ENCODE results near the gene DCTD.

The DCTD gene

DNA sequence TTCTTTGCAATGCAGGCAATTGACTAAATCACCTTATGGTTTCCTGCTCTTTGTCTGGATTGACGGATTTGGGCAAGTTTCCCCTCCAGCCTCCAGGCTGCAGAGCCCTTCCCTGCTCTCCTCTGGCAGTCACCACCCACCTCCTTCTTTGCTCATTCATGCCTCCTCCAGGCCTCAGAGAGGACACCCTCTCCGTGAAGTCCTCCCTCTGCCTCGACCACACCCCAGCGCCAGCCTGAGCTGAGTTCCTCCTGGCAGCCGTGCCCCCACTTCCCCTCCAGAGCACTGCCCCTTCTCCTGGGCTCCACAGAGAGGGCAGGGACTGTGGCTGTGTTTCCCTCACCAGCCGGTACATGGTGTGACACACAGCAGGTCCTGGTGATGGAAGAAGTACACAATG, 53.7 kb downstream of the DCTD start:
- DNase-seq: no peak

- DNase-seq: no peak
These were observed 54.3 kb downstream of the DCTD start for GRCh38 chr4:182862921-182863320.

GRCh38 chr4:182862141-182862875, 54.9 kb downstream of the DCTD start:
- DNase-seq: no peak

DNA sequence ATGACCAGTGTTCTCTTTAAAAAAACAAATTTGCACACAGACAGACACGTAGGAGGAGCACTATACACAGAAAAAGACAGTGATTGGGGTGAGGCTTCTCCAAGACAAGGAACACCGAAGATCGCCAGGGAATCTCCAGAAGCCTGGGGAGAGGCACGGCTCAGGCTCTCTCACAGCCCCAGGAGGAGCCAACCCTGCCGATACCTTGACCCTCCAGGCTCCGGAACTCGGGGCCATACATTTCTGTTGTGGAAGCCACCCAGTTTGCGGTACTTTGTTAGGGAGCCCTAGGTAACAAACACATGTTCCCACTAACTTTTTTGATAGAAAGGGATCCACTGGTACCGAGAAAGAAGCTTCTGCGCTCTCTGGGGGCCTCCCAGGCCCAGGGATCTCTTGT, 55.8 kb downstream of the DCTD start:
- DNase-seq: no peak

DNA sequence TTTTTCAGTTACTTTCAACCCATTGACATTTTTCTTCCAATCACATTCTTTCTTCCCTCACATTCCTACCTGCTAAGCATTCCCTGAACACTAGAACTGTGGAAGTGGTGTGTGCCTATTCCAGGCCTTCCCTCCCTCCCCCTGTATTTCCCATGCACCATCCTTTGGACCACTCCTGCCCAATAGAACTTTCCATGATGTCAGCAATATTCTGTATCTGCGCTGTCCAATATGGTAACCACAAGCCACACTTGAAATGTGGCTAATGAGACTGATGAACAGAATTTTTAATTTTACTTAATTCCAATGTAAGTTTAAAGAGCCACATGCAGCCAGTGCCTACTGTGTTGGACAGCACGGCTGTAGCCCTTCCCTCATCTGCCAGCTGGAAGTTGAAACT, 57.5 kb downstream of the DCTD start:
- DNase-seq: no peak

GRCh38 chr4:182858711-182859110, 58.5 kb downstream of the DCTD start:
- DNase-seq: no peak

- no peak for DNase-seq
These were observed 60.3 kb downstream of the DCTD start for GRCh38 chr4:182856862-182857261.

DNA sequence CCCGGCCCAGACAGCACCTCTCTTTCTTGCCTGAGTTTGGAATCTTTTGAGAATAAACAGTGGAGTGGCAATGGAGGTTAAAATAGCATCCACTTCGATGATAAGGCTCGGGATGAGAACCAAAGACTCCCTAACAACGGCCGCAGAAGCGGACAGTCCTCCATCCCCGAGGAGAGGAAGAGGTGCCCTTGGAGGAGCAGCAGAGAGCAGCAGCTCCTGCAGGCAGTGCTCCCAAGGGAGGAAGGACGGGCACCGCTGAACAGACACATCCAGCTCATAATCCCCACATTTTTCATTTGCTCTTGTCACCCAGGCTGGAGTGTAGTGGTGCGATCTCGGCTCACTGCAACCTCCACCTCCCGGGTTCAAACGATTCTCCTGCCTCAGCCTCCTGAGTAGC, 61.3 kb downstream of the DCTD start:
- no peak for DNase-seq

DNA sequence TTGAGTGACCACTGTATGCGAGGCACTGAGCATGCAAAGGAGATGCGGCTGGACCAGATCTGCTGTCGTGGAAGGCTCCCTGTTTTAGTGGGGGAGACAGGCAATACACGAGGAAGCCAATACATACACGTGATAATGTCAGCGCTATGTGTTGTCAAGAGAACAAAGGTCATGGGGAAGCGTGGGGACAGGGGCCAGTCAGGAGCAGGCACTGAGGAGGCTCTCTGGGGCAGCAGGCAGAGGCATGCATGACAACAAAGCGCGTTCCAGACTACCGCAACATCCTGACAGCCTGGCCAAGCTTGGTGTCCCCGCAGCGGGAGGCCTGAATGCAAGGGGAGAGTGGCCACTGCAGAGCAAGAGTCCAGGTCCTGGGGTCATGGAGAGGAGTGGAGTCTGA, 61.9 kb downstream of the DCTD start:
- no peak for DNase-seq

GRCh38 chr4:182854466-182854865, 62.7 kb downstream of the DCTD start:
- DNase-seq: no peak

DNA sequence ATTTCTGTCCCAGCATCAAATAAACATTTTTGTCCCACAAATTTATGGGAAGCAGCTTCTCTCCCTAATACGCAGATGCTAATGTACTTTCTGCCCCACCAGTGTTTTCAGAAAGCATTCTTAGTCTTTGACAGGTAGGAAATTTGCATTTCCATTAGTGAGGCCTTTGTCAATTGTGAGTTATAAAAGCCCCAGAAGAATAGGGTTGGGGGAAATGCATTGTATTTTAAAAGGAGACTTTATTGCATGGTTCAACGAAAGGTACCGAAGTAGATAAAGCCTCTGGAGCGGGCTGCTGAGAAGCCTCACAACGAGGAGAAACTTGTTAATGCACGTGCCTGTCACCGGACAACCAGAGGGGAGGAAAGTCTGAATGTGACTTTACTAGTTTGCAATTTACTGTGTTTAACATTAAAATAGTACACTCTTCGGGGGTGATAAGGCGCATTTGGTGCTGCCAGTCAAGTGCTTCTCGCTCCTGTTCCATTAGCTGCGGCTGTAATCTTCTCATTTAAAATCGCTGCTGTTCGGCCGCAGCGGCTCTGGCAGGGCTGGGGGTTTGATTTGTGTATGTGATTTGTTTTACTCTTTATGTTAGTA, 63.4 kb downstream of the DCTD start:
- DNase-seq: no peak

DNA sequence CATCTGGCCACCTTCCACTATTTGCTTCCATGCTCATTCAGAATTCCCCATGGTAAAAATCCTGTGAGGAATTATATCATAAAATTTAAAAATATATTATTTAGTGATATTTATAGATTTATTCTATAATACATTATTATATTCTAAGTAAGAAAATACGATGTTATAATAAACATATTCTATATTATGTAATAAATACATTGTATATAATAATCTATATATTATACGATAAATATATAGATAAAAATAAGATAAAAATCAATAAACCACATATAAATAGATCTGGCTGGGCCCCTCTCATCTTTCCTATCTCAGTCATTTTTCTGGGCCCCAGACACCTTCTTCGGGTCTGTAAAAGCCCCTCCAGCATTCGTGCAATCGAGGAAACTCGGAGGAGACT, 68.5 kb downstream of the DCTD start:
- no peak for DNase-seq

DNA sequence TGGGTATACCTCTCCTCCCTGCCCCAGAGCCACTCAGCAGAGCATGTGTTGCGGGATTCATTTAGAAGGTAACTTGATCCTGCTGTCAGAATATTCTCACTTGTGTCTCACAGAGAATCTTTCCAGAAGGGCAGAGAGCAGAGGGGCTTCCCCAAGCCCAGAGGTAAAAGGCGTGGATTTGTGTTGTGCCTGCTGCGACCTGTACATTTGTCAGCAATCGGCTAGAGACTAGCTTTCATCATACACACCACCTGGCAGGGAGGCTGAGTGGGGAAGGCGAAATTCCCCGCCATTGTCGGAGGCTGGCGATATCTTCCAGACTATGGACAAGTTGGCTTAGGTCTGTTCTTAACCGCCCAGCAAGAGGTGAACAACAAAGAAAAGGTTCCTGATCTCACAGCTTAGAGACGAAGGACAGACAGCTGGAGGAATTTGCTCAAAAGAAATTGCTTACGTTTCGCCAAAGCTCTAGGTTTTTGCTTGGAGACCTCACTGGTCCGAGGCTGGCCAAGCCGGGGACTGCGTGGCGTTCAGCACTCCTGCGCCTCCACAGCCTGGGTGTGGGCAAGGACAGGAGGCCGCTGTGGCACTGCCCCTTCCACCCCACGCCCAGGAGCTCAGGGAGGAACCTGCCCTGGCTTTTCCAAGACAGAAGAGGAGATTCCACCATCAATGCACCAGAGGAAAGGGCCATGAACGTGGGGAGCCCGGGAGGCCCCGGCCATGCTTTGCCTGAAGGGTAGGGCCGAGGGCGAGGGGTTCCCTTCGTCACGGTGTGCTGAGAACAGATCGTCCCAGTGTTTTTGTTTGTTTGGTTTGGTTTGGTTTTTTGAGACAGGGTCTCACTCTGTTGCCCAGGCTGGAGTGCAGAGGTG, 69.4 kb downstream of the DCTD start:
- DNase-seq: no peak

- DNase-seq: no peak
These were observed 71.2 kb downstream of the DCTD start for GRCh38 chr4:182846036-182846435.

DNA sequence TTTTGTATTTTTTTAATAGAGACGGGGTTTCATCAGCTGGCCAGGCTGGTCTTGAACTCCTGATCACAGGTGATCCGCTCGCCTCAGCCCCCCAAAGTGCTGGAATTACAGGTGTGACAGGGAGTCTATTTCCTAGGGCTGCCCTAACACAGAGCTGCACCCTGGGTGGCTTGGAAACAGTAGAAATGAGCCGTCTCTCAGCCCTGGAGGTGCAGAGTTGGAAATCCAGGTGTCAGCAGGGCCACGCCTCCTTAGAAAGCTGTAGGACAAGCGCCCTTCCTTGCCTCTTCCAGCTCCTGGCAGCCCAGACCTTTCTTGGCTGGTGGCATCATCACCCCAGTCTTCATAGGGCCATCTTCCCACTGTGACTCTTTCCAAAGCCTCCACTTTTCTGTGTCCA, 71.6 kb downstream of the DCTD start:
- DNase-seq: no peak

DNA sequence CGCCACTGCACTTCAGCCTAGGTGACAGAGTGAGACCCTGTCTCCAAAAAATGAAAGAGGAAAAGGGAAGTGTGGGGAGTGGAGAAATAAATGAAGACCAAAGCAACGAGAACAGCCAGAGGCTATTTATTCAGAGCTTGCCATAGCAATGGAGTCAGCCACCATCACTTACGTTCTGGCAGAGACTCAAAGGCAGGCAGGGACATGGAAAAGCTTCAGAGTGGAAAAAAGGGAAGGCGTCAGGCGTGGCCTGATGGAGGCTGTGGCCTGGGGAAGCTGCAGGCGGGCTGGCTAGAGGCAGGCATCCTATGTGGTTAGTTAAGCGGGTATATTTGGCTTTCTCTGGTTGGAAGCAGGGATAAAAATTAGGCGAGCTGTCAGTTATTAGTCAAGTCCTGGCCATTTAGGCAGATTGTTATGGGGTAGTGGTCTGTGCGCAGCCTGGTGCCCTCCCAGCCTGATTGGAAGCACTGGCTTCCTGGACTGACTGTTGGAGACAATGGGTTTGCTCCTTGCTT, 73.3 kb downstream of the DCTD start:
- DNase-seq: no peak

DNA sequence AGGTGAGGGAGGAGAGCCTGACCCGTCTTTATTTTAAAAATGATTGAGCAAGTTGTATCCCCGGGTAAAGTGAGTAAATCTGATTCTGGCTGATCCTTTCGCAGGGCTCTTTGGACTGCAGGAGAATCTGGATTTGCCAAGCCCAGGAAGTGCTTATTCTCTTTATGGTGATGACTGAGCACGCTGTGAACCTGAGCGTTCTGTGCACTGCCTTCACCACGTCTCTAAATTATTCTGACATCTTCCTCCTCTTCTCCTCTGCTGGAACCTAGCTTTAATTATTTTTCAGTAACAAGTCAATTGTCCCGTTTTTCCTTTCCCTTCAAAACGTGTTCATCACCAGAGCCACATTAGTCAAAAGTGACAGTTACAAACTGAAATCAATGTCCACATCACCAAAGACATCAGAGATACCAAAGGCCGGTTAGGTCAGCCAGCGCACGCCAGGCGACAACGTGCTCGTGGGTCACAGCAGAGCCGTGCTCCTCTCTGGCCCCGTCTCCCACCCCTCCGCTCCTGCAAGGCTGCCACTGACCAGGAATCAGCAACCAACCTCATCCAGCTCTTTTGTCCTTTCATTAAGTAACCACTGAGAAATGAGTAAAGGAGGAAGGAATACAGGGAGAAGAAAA, 74.3 kb downstream of the DCTD start:
- no peak for DNase-seq

DNA sequence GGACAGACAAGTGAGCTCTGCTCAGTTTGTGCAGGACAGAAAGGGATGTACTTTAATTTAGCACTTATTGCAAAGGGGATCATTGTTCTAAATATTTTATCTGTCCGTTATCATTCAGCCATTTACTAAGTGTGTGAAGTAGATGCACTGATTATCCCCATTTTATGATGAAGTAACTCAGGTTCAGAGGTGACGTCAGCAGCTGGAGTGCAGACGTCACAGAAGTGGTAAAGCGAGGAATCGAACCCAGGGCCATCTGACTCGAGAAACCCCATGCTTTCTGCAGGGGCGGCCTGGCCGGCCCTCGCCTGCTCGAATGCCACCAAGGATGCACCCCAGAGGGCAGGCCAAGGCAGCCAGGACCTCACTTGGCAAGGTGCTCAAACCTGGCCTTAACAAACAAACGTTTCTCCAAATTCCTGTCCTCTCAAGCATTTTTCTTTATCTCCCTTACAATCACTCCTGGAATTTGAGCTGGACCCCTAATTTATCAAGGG, 75.0 kb downstream of the DCTD start:
- no peak for DNase-seq

DNA sequence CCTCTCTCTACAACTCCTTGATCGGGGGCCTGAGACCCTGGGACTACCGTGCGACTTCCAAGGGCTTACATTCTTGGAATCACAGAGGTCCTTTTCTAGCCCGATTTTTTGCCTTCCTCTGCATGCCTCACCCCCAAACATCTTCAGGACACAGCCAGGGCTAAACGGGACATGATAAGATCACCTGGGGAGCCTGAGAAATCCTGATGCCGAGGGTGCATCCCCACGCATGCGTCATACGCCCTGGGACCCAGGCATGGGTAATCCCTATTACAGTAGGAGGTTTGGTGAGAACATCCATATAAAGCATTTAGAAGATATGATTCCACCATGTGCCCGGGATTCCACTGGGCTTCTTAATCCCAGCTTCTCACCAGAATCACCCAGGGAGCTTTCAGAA, 77.1 kb downstream of the DCTD start:
- DNase-seq: no peak

Data from midbrain (tissue), 1 donor.